Transverse colon (tissue), 4 donors: ENCODE measurements around the gene TRIM65. TPM values are rescaled to one million over a fixed set of nuclear protein-coding genes. Genes with fewer than 3 reads are reported as not detected.

ENCODE experiments used
- DNase-seq: peaks from one replicate; pipeline ENCODE4 v3.0.0-alpha.2; 2019
- H3K27ac ChIP-seq, 4 donors: fragments of 200-600 bp; sonication (generic); 2 replicates each; pipeline ENCODE4 v1.5.1; 2016 to 2018; ENCODE audit warnings: inconsistent platforms in 4 of 4
- H3K27me3 ChIP-seq: fragments of 200-600 bp; sonication (generic); 2 replicates; pipeline ENCODE4 v1.5.1; 2017; ENCODE audit warnings: inconsistent platforms
- H3K36me3 ChIP-seq, 4 donors: fragments of 200-600 bp; sonication (generic); 2 replicates each; pipeline ENCODE4 v1.5.1; 2017 to 2019; ENCODE audit warnings: inconsistent platforms in 4 of 4
- H3K4me1 ChIP-seq, 4 donors: fragments of 200-600 bp; sonication (generic); 2 replicates each; pipeline ENCODE4 v1.5.1; 2017 to 2020; ENCODE audit warnings: inconsistent platforms in 4 of 4
- H3K4me3 ChIP-seq, 4 donors: fragments of 200-600 bp; sonication (generic); 1 replicate in 1 of 4; 2 replicates in 3 of 4; pipeline versions ENCODE4 v1.5.1 to v1.6.1; 2017 to 2019; ENCODE audit warnings: inconsistent platforms in 4 of 4
- H3K9me3 ChIP-seq, 2 donors: fragments of 200-600 bp; sonication (generic); 2 replicates each; pipeline ENCODE4 v1.5.1; 2017 to 2019; ENCODE audit warnings: inconsistent platforms in 2 of 2
- CTCF ChIP-seq, 5 experiments: fragments of 200-600 bp in 3 of 5; fragments of 450-650 bp in 2 of 5; sonication (generic) in 3 of 5; IDR thresholded peaks; 1 replicate in 2 of 5; 2 replicates in 3 of 5; pipeline ENCODE4 v1.5.1; 2016 to 2017; ENCODE audit warnings: antibody characterized with exemption in 5 of 5, inconsistent platforms in 3 of 5, mild to moderate bottlenecking in 2 of 5, moderate library complexity in 1 of 5
- EP300 ChIP-seq: sonication (generic); formaldehyde crosslinking; IDR thresholded peaks from one replicate; pipeline ENCODE4 v1.6.1; 2017; ENCODE audit warnings: antibody characterized with exemption, low read depth
- POLR2A ChIP-seq: fragments of 450-650 bp; IDR thresholded peaks from one replicate; pipeline ENCODE4 v1.6.1; 2016; ENCODE audit warnings: antibody characterized with exemption, mild to moderate bottlenecking, moderate library complexity
- POLR2AphosphoS5 ChIP-seq, 3 donors: sonication (generic); formaldehyde crosslinking; IDR thresholded peaks; one replicate each; pipeline ENCODE4 v1.6.1; 2016; ENCODE audit warnings: antibody characterized with exemption in 3 of 3
- WGBS, 2 donors: methylation state at CpG; one replicate each; pipeline ENCODE4 v1.1.5; 2018; ENCODE audit warnings: low coverage in 1 of 2; 5-methylcytosine and 5-hydroxymethylcytosine counted together
- in situ Hi-C, 4 donors: fragments of 200-750 bp; cut with MboI; loops; one replicate each; pipeline versions ENCODE4 v1.15.0 to v1.15.1; 2017; ENCODE audit warnings: low sequenced_read_pairs in 3 of 4, low pct_ligation_motif_present in 1 of 4, low pct_unique_long_range_greater_than_20kb in 1 of 4
- intact Hi-C: fragments of 100-400 bp; cut with DNase I; formaldehyde crosslinking; loops from one replicate; pipeline ENCODE4 v1.15.1; 2023; ENCODE audit warnings: low total_unique reads
- total RNA-seq, 4 donors: library from RNA; depleted of rRNA; stranded (reverse); fragments of >200 nt; gene quantifications; one replicate each; pipeline ENCODE4 v1.1.0, GENCODE V29; 2016

The TRIM65 gene
- total RNA-seq, 4 donors from 2014 or later, result 16.8 to 21.7 (median 20.5) TPM

- Histone ChIP-seq H3K27ac (peak overlapping the region in 3 of 4 donors; percentile 77 to 86 (median 84)), H3K36me3 (peaks cover 0 to 17% (median 4%) of the 10 kb centered on the region in 4 donors), H3K4me3 (peak overlapping the region in 3 of 4 donors; percentile 72 to 93 (median 74)), H3K9me3 (no peaks in the 10 kb centered on the region), H3K27me3 (no peaks in the 10 kb centered on the region), H3K4me1 (peaks cover 5 to 13% (median 11%) of the 10 kb centered on the region in 4 donors)
- 25 to 45% methylated on average over 5 to 6 of the region's 6 CpGs for WGBS, 2 donors
- in situ Hi-C loops (no loop called here), intact Hi-C loops (no loop called here)
- DNase-seq, result no peak
- TF ChIP-seq POLR2AphosphoS5 (IDR thresholded peaks at IDR 0.05) (no peak), EP300 (no peak), CTCF (IDR thresholded peaks at IDR 0.05) (no peak), POLR2A (no peak)
Measured at GRCh38 chr17:75941442-75941819, 44.7 kb upstream of the TRIM65 start.

- intact Hi-C loops (no loop called here), in situ Hi-C loops (no loop called here)
- DNase-seq, result peak; percentile 96
- Histone ChIP-seq H3K4me3 (peak within 1 kb of the TSS; percentile 72 to 93 (median 80)), H3K27ac (peak within 1 kb of the TSS; percentile 72 to 86 (median 80)), H3K9me3 (no peaks in the 10 kb centered on the region), H3K36me3 (peaks cover 0 to 12% (median 2%) of the 10 kb centered on the region in 4 donors), H3K27me3 (no peaks in the 10 kb centered on the region), H3K4me1 (peaks cover 5 to 13% (median 11%) of the 10 kb centered on the region in 4 donors)
- WGBS, 2 donors, result 0 to 1% methylated on average over 1 to 36 of the region's 63 CpGs
- TF ChIP-seq POLR2A (peak; percentile 76), CTCF (IDR thresholded peaks at IDR 0.05) (peak in 1 of 5 experiments; percentile 18), POLR2AphosphoS5 (IDR thresholded peaks at IDR 0.05) (peak; percentile 76 to 91 (median 88)), EP300 (no peak)
Measured at GRCh38 chr17:75940727-75941441, 44.1 kb upstream of the TRIM65 start, which contains the start of gene FBF1. TSS of gene FBF1 (minus strand) at chr17:75941042. CDS start at chr17:75938149, 2,893 bp downstream.

DNA sequence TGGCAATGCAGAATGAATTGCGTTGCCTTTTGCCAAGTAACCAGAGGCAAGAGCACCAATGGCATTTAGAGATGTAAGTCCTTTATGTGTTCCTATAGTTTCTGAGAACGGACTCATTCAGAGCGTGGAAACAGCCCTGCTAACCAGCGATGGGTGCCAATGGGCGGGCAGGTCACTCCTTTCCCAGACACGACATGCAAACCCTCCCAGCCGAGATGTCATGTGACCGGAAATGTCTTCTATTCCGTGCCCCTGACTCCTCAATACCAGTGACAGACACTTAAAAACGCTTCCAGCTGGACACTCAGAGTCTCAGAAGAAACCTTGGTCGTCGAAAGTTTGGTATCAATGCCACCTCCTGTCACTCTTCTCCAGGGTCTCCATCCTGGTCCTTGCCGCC is 40.9 kb upstream of the TRIM65 start:
- in situ Hi-C loops (no loop called here), intact Hi-C loops (no loop called here)
- TF ChIP-seq CTCF (IDR thresholded peaks at IDR 0.05) (no peak), POLR2A (no peak), POLR2AphosphoS5 (IDR thresholded peaks at IDR 0.05) (no peak), EP300 (no peak)

GRCh38 chr17:75933808-75934207 is 37.1 kb upstream of the TRIM65 start:
- H3K4me1 ChIP-seq, result no peaks in the 10 kb centered on the region
- DNase-seq, result no peak
- H3K27ac ChIP-seq, result no peak overlapping the region
- 75 to 80% methylated on average over 3 to 4 of the region's 4 CpGs for WGBS, 2 donors
- H3K27me3 ChIP-seq, result no peaks in the 10 kb centered on the region
- no peaks in the 10 kb centered on the region for H3K36me3 ChIP-seq
- TF ChIP-seq CTCF (IDR thresholded peaks at IDR 0.05) (no peak), EP300 (no peak), POLR2AphosphoS5 (IDR thresholded peaks at IDR 0.05) (no peak), POLR2A (no peak)
- in situ Hi-C loops (no loop called here), intact Hi-C loops (no loop called here)
- no peaks in the 10 kb centered on the region for H3K9me3 ChIP-seq
- H3K4me3 ChIP-seq, result no peak overlapping the region

More for the DNA sequence above, 40.9 kb upstream of the TRIM65 start:
- no peak overlapping the region for H3K27ac ChIP-seq
- no peak for DNase-seq
- H3K4me3 ChIP-seq, result no peak overlapping the region
- no peaks in the 10 kb centered on the region for H3K9me3 ChIP-seq
- peaks cover 5 to 13% (median 11%) of the 10 kb centered on the region in 4 donors for H3K4me1 ChIP-seq
- WGBS, 2 donors, result 89 to 91% methylated on average over 3 to 13 of the region's 13 CpGs
- H3K36me3 ChIP-seq, result no peaks in the 10 kb centered on the region
- H3K27me3 ChIP-seq, result no peaks in the 10 kb centered on the region
